Uterus (tissue), 2 donors: ENCODE measurements around the gene CGRRF1.

Source experiments
- CTCF ChIP-seq, 4 experiments: fragments of 200-600 bp in 2 of 4; fragments of 450-650 bp in 2 of 4; sonication (generic) in 2 of 4; IDR thresholded peaks; one replicate each; pipeline ENCODE4 v1.5.1; 2016 to 2019; ENCODE audit warnings: antibody characterized with exemption in 4 of 4, mild to moderate bottlenecking in 2 of 4, moderate library complexity in 1 of 4
- POLR2A ChIP-seq, 2 donors: fragments of 450-650 bp; IDR thresholded peaks; one replicate each; pipeline ENCODE4 v1.6.1; 2016; ENCODE audit warnings: antibody characterized with exemption in 2 of 2, mild to moderate bottlenecking in 1 of 2, moderate library complexity in 1 of 2

GRCh38 chr14:54554401-54554800 is 44.7 kb downstream of the CGRRF1 start:
- TF ChIP-seq POLR2A (IDR thresholded peaks at IDR 0.05): no peak
- TF ChIP-seq CTCF (IDR thresholded peaks at IDR 0.05): no peak
